NCI-H1048 (cell line): ENCODE results near the gene ELOVL4.

Experiments used
- DNase-seq: peaks from one replicate; lab custom pipeline; 2025; lab: John Stamatoyannopoulos, UW

ELOVL4 gene

GRCh38 chr6:79911992-79912391 lies 35.4 kb downstream of the ELOVL4 start:
- DNase-seq = no peak

- no peak for DNase-seq
These were observed 37.8 kb downstream of the ELOVL4 start for GRCh38 chr6:79909517-79909916.

- no peak for DNase-seq
These were observed 45.3 kb downstream of the ELOVL4 start for GRCh38 chr6:79902046-79902445.

GRCh38 chr6:79898076-79898475 lies 49.3 kb downstream of the ELOVL4 start:
- no peak for DNase-seq

- no peak for DNase-seq
These were observed 51.3 kb downstream of the ELOVL4 start for GRCh38 chr6:79896075-79896449.

- no peak for DNase-seq
These were observed 51.8 kb downstream of the ELOVL4 start for GRCh38 chr6:79895382-79896074.

GRCh38 chr6:79894939-79895338 lies 52.4 kb downstream of the ELOVL4 start:
- peak; percentile 0 for DNase-seq

- DNase-seq = no peak
These were observed 58.8 kb downstream of the ELOVL4 start for GRCh38 chr6:79888587-79888986.

- DNase-seq = no peak
These were observed 69.1 kb downstream of the ELOVL4 start for GRCh38 chr6:79878142-79878748.

GRCh38 chr6:79874531-79875134 lies 72.7 kb downstream of the ELOVL4 start:
- no peak for DNase-seq

- no peak for DNase-seq
These were observed 74.4 kb downstream of the ELOVL4 start for GRCh38 chr6:79872986-79873385.

- DNase-seq = no peak
These were observed 75.0 kb downstream of the ELOVL4 start for GRCh38 chr6:79872303-79872702.

GRCh38 chr6:79869600-79870084 lies 77.7 kb downstream of the ELOVL4 start:
- peak; percentile 60 for DNase-seq

GRCh38 chr6:79869184-79869583 lies 78.2 kb downstream of the ELOVL4 start:
- no peak for DNase-seq

- peak; percentile 31 for DNase-seq
These were observed 79.1 kb downstream of the ELOVL4 start for GRCh38 chr6:79868098-79868722.
